Body of pancreas (tissue), 4 donors: Measurements from ENCODE around the gene C3orf18.

ENCODE experiments used
- CTCF ChIP-seq, 7 experiments: fragments of 450-650 bp in 4 of 7; fragments of 200-600 bp in 3 of 7; sonication (generic) in 3 of 7; IDR thresholded peaks; one replicate each; pipeline ENCODE4 v1.5.1; 2016 to 2019; ENCODE audit warnings: antibody characterized with exemption in 7 of 7
- POLR2A ChIP-seq, 3 donors: fragments of 450-650 bp; IDR thresholded peaks; one replicate each; pipeline ENCODE4 v1.6.1; 2016; ENCODE audit warnings: antibody characterized with exemption in 3 of 3, mild to moderate bottlenecking in 2 of 3

- no peak for TF ChIP-seq CTCF (IDR thresholded peaks at IDR 0.05)
- no peak for TF ChIP-seq POLR2A (IDR thresholded peaks at IDR 0.05)
Measured at GRCh38 chr3:50599115-50599715, 31.7 kb upstream of the C3orf18 start.
